GM19455 (cell line): ENCODE results near the gene TRAIP.
"Not testable (repeated sequence)": the region's sequence is repeated elsewhere in the genome, so short reads cannot be mapped to it uniquely, and the experiment has no call there.

Experiments
- ATAC-seq: cut with Tn5 transposase; IDR thresholded peaks from one replicate; pipeline ENCODE4 v1.9.1; 2021; ENCODE audit not compliant: unreplicated experiment

The TRAIP gene

DNA sequence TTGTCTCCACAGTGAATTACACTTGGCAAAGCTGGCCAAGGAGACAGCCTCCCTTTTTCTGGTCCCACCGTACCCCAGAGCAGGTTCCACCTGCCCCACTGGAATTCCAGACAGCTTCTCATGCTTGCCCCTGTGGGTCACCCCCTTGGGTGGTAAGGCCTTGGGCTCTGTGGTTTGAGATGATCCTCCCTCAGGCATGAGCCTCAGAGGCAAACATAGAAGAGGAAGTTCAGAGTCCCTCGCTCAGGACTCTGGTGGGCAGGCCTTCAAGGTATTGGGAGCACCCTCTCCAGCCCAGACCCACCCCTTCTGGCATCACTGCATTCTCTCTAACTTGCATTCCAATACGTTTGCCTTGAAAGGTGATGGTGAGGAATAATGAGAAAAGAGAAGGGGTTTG is 25.0 kb downstream of the TRAIP start:
- ATAC-seq: no peak

DNA sequence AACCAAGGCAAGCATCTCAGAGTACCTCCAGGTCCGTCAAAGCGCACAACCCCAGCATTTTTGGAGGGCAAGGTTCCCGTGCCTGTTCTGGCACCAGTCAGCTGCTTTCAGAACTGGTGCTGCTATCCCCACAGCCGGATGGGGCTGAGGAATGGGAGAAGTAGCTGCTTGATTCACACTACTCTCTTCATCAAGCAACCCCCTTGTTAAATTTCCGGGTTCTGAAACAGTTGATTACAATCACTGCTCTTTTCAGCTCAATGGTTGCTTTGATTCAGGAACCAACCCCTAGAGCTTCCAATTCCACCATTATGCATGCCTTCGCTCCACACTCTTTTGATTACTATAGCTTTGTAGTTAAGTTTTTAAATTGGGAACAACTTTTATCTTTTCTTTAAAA is 30.3 kb downstream of the TRAIP start:
- no peak for ATAC-seq

DNA sequence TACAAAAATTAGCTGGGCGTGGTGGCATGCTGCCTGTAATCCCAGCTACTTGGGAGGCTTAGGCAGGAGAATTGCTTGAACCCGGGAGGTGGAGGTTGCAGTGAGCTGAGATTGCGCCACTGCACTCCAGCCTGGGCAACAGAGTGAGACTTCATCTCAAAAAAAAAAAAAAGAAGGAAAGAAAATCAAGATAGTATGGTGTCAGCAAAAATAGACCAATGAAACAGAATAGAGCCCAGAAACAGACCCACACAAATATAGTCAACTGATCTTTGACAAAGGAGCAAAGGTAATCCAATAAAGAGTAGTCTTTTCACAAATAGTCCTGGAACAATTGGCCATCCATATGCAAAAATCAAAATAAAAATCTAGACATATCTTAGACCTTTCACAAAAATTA is 33.2 kb downstream of the TRAIP start:
- ATAC-seq: not testable (repeated sequence)

DNA sequence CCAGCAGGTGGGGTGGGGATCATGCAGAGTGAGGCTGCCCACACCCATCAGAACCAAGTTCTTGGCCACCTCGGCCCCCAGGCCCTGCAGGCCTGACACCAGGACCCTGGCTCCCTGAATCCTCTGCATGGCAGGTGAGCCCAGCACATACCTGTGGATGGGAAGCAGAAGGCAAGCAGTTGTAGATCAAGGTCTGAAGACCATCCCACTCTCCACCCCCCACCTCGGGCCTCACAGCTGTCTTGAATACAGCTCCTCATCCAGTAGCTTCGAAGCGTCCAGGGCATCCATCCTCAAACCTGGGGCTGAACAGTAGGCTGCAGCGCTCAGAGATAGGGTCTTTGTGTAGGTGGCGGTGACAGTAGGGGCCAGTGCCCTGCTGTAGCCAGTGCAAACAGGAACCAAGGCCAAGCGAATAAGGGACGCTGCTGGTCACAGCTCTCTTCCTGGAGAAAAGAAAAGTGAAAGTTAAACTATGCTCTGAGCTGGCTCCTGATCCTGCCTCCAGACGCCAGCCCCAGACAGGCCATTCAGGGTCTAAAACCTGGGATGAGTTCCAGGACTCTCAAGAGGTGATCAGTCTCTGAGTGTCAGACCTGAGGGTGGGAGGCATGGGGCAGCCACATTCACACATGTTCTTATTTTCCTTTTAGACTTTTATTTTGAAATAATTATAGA is 42.7 kb downstream of the TRAIP start, which contains the start of gene UBA7:
TSS of gene UBA7 (minus strand) at position 457 of the 678 bp plus-strand sequence. CDS start at position 291, 166 bp downstream.
- ATAC-seq: no peak

DNA sequence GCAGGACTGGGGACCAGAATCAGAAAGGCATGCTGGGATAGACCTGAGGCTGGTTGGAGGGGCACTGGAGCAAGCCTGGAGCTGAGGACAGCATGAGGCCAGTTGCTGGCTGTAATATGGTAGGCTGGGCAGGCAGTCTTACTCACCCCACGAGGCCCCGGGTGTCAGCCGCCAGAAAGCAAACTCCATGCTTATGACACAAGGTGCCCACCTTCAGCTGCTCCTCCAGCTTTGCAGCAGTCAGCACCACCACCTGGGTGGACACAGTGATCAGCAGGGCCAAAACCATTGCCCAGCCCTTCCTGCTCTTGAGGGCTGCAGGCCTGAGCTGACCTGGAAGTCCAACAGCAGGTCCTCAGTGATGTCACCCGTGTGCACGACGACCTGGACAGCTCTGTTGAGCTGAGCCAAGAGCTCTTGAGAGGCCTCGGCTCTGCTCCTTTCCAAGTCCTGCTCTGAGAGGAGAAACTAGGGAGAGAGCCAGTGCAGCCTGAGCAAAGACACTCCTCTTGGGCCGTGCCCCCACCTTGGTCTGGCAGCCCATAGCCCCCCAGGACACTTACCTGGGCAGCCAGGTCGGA is 43.4 kb downstream of the TRAIP start:
- no peak for ATAC-seq

DNA sequence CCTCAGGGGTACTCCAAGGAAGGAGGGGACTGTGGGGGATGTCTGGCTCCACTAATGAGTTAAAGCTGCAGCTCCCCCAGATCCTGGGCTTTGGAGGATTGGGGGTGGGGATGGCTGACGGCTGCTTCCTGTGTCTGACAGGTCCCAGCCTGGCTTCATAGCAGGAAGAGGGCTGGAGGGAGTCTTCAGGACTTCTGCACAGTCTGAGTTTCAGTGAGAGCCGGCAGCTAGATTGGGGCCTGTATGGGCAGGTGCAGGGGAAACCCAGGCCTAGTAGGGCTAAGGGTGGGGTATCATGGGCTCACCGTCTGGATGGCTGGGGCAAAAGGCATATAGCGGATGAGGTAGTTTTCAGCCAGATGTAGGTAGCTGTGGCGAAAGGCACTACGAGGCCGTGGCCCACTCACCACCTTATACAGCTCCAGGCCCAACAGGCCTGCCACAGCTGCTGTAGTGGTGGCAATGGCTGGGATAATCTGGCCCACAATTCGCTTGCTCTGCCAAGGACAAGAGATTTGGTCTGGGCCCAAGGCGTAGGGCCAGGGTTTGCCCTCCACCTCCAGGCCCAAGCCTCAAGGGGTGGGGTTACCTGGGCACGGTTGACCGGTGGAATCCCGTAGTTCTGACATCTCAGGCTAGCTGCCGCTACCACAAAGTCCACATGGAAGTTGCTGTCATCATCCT is 48.8 kb downstream of the TRAIP start:
- ATAC-seq: no peak

DNA sequence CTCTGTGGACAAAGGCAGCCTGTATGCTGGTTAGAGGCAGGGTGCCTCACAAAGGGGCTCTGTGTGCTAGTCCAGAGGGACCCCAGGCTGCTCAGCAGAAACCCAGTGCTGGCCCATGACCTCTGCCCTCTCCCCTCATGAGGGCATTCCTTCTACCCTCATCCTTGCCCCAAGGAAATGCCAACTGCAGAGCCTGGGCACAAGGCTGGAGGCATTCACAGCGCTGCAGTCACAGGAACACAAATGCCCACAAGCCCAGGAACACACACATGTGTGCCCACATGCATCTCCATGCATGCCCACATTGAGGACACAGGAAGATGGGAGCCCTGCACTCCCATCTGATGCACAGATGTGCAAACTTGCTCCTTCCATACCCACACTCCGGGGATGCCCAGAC is 49.5 kb downstream of the TRAIP start:
- ATAC-seq: no peak

DNA sequence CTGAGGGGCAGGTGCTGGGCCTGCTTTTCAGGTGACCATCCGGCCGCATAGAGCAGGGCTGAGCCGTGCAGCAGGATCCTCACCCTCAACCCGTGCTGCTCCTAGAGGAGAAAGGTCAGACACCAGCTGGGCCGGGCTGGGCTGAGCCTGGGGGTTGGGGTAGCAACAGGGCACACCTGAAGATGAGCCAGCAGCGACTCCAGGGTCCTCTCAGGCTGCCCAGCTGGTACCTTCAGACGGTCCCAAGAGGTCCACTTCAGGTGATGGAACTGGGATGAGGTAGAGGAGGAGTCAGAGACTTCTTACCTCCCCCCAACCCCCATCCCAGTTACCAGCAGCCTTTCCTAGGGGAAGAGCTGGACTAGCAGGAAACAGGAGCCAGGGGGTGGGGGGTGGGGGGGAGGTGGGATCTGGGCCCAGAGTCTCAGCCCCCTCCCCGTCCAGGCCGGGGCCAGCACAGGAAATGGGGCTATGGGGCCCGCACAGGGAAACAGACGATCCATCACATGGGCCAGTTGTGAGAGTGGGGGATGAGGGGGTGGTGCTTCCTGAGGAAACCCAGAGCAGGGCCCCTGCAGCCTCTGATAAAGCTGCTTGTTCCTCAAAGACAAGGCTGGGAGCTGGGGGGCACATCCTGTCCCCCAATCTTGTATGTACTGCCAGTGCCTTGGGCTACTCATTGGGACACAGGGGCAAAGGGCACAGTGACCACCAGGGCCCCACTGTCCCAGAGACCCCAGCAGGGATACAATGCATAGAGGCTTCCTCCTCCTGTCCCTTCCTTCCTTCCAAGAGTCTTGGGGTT is 50.3 kb downstream of the TRAIP start:
- ATAC-seq: no peak

DNA sequence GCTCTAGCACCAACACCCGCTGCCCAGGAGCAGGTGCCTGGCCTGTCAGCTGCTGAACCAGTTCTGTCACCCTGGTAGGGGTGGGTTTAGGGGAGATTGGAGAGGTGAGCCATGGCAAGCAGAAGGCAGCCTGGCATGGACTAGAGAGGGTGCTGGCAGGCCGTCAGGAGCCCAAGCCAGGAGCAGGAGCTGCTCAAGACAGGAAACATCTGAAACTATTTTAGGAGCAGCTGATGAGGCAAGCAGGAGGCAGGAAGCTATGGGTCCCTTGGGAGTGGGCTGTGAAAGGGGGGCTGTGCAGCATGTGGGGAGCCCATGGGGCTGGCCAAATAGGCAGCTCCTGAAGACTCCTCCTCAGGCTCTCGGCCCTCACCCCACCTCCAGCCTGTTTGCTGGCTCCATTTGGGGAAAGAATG is 51.0 kb downstream of the TRAIP start:
- ATAC-seq: no peak

DNA sequence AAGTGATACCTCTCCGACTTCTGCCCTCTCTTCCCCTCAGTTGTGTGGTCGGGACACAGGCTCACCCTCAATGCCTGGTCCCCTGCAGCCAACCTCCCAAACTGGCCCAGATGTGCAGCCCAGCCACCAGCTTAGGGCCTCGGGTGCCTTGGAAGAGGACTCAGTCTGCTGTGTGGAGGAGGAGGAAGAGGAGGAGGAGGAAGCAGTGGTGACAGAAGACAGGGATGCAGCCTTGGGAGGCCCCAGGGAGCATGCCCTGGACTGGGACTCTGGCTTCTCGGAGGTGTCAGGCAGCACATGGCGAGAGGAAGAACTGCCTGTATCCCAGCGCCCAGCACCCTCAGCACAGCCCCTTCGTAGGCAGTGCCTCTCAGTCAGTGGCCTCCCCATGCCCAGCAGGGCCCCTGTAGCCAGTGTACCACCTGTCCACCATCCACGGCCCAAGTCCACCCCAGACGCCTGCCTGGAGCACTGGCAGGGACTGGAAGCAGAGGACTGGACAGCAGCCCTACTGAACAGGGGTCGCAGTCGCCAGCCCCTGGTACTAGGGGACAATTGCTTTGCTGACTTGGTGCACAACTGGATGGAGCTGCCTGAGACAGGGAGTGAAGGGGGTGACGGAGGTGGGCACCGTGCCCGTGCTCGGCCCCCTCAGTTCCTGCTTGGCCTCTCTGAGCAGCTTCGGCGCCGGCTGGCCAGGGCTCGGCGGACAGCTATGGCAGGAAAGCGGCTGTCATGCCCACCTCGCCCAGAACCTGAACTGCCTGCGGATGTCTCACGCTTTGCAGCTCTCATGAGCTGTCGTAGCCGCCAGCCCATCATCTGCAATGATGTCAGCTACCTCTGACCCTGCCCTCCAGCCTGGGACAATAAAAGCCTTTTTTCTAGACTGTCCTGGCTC is 52.0 kb downstream of the TRAIP start:
- no peak for ATAC-seq

DNA sequence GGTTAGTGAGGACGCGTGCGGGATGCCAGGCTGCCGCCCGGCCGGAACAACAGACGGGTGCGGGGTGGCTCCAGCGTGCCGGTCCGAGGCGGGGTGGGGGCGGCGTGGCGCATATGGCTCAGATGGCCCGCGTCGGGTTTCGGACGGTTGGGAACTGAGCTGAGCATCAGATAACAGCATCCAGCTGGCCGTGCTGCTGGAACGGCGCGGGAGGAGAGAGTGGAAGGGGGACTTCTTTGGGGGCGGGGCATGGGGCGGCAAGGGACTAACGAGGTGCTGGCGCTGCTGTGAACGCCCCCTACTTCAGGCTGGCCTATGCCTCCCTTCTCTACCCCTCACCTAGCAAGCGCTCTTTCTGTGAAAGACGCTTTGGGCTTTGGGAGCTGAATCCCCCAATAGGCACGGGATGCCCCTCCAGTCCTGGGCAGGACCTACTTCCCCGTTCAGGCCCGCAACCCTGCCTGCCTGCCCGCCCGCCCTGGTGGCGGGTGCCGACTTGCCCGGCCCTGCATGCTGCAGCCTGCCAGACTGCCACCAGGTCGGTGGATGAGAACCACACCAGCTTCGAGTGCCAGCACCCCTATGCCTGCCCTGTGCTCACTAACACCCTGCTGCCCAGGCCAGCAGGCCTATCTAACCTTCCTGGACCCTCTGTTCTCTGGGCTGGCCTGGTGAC is 52.8 kb downstream of the TRAIP start:
- ATAC-seq: peak; percentile 7

DNA sequence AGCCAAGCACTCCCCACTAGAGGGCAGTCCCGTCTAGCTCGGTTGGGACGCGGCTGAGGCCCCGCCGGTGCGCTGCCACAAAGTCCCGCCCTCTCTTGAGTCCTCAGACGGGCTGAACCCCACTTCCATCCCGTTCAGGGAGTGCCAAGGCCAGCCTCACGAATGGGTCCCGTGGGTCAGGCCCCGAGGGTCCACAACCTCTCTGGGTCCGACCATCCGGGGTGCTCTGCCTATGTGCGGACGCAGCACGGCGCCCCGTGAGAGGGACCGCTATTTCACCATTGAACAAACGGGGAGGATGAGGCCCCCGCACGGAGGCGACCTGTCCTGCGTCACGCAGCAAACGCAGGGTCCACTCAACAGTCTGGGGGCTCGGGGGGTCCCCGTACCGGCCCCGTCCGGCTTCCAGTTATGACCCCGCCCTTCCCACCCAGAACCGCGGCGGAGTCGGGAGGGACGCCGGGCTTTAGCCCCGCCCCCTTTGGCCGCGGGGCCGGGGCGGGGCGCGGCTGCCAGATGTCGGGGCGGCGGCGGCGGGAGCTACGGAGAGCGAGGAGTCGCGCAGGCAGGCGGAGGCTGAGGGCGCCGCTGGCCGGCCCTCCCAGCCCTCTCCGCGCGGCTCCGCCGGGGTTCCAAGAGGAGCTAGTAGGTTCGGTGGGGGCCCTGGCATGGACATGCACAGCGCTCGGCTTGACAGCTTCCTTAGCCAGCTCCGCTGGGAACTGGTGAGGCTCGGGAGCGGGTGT is 53.5 kb downstream of the TRAIP start, which contains the start of gene INKA1:
TSS of gene INKA1 (plus strand) at position 543 of the 746 bp plus-strand sequence. CDS start at position 675, 132 bp downstream.
- ATAC-seq: peak; percentile 63

DNA sequence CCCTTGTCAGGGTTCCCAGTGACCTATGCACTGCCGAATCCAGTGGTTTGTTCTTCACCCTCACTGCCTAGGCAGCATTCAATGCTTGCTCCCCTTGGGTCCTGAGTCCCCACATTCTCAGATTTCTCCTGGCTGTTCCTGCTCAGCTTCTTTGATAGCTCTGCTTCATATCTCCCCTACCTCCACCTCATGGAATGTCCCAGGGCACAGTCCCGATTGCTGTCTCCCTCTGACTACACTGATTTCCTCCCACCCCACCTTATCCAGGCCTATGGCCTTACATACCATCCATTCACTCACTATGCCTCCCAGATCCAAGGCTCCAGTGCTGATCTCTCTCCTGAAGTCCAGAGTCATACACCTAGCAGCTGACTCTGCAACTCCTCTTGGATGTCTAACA is 55.2 kb downstream of the TRAIP start:
- no peak for ATAC-seq

DNA sequence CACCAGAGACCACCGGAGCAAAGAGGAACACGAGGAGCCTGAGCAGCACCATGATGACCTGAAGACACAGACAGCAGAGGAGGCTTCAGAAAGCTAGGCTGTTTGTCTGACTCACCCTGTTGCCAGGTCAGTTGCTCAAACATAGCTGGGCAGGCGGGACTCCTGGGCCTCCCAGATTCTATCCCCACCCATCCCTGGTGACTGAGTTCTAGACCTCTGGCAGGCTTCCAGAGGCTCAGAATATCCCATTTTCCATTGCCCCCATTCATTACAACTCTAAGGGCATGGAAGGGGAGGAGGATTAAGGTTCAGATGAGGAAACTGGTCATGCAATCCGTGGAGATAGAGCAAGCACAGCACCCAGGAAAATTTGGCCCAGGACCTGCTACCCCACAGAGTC is 56.6 kb downstream of the TRAIP start, which contains the start of gene CDHR4:
TSS of gene CDHR4 (minus strand) at position 113 of the 400 bp plus-strand sequence. CDS start at position 52, 61 bp downstream.
- ATAC-seq: no peak

DNA sequence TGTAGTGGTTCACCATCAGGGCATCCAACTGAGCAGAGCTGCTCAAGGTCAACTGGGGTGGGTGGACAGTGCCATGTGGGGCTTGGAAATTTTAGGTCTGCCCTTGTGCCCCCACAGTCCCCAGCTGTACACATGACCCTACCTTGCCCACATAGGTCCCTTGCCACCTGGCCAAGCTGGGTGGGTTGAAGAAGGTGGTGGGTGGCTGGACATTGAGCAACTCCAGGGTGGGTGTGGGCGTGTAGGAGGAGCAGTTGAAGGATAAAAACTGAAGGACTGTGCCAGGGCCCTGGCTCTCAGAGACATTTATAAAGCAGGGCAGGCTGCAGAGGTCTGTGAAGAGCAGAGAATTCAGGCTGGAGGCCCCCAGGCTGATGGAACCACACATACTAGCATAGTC is 57.3 kb downstream of the TRAIP start:
- no peak for ATAC-seq

DNA sequence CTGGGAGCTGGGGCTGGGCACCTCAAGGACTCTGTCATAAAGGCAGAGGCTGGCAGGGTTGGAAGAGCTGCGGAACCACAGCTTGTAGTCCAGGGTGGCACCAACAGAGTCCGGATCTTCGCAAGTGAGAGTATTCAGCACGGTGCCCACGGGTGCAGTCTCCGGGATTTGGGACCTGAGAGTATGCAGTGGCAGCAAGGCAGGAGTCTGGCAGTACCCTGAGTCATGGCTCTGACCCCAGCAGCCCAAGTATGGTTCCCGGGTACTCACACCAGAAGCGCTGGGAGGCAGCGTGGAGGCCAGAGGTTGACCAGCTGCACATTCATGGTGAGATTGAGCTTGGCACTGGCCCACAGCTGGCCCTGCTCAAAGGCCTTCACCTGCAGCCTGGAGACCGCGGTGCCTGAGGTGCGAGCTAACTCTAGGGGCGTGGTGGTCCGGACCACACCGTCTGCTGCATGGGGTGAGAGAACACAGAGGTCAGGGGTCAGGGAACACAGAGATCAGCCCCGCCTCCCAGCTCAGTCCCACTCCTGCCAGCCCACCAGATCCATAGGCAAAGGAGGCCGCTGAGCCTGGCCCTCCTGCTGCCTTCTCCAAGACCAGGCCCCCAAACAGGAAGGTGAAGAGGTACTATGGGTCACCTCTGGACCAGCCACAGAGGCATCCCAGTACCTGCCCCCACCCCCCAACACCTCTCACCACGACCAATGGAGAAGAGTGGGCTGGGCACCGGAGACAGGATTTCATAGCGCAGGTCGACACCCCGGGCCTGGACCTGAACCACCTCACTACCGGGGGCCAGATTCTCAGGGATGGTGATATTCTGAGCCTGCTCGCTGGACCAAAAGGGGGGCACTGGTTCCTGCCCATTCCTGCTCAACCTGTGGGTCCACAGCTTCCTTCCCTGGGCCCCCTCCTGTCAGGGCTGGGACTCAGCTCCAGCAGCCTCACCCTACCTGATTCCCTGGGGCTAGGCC is 61.1 kb downstream of the TRAIP start:
- ATAC-seq: no peak

DNA sequence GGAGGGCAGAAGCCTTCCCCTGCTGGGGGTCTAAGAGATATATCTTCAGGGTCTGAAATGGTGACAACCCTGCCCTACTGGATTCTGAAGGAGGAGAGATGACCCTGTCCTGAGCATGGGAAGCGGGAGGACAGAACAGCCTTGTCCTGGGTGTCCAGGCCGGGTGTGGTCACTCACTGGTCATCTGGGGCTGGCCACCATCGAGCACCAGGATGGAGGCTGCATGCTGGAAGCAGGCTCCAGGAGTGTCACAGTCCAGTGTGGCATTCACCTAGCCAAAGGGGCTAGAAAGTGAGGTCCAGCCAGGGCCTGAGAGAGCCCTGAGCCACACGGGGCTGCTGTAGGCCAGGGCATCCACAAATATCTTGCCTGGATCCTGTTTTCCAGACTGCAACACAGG is 61.9 kb downstream of the TRAIP start:
- ATAC-seq: no peak
